ENCODE results near the gene RPL37A. TPM values are rescaled to one million over a fixed set of nuclear protein-coding genes. Genes with fewer than 3 reads are reported as not detected.

The RPL37A gene
- total and polyA plus RNA-seq, 9 of the 15 experiments (the other 6 are each of a cell fraction or from before 2014, with no cell fraction given), result 1,938 to 3,349 (median 2,436) TPM

- Histone ChIP-seq H2AFZ (ENCODE audit: low read depth, low read length) (no peak overlapping the region), H3K79me2 (ENCODE audit: control insufficient read depth, insufficient read depth, low read length) (no peaks in the 10 kb centered on the region), H3K4me1 (replicated peaks in 1 of 2; ENCODE audit: control insufficient read depth in 2 of 2, insufficient read depth in 2 of 2, low read length in 2 of 2) (no peaks in the 10 kb centered on the region), H3K9ac (ENCODE audit: insufficient read depth in 1 of 2, low read depth in 2 of 2, low read length in 2 of 2) (no peak overlapping the region), H3K9me3 (replicated peaks; ENCODE audit: control insufficient read depth, insufficient read depth, low read depth, low read length) (no peaks in the 10 kb centered on the region), H3K4me3 (no peak overlapping the region), H3K4me2 (ENCODE audit: insufficient read depth, low read length) (no peak overlapping the region), H3K27ac (ENCODE audit: extremely low read depth, low read depth, low read length) (no peak overlapping the region), H4K20me1 (replicated peaks; ENCODE audit: control insufficient read depth, insufficient read depth, low read length) (no peaks in the 10 kb centered on the region), H3K36me3 (ENCODE audit: control insufficient read depth, insufficient read depth, low read length) (peaks cover 9% of the 10 kb centered on the region; the same call in 1 of the 3 replicates), H3K9me1 (ENCODE audit: control insufficient read depth, insufficient read depth, low read length) (no peaks in the 10 kb centered on the region), H3K27me3 (ENCODE audit: control insufficient read depth in 2 of 2, insufficient read depth in 2 of 2, low read length in 2 of 2) (no peaks in the 10 kb centered on the region)
- whole genome bisulfite sequencing (ENCODE audit: insufficient coverage, low coverage, missing lambda C conversion rate), result 88% methylated on average over 6 of the region's 6 CpGs
- FAIRE-seq, result no peak
- no peak for TF ChIP-seq FOXK1 (CRISPR knock-in tag; IDR thresholded peaks at IDR 0.05; ENCODE audit: borderline replicate concordance)
- no peak for TF ChIP-seq STAT5B (CRISPR knock-in tag; IDR thresholded peaks at IDR 0.05)
- no peak for TF ChIP-seq TEAD1 (CRISPR knock-in tag; IDR thresholded peaks at IDR 0.05)
- TF ChIP-seq NFYB (IDR thresholded peaks at IDR 0.05; ENCODE audit: extremely low read depth, insufficient read length), result no peak
- no peak for TF ChIP-seq HSF4 (CRISPR knock-in tag; IDR thresholded peaks at IDR 0.05; ENCODE audit: borderline replicate concordance)
- no peak for DNase-seq (ENCODE audit: extremely low read depth in 1 of 4, low spot score in 3 of 4)
- CTCF ChIA-PET (ENCODE audit: low intra/inter-chr PET ratio), result no interaction called here
- in situ Hi-C loops (cut with MboI), result no loop called here
- no peak for ATAC-seq
- no TSS peak for BruUV-seq (replicated peaks)
- POLR2A ChIA-PET, result interaction anchor here (0.6 kb wide), 1 partner anchor 40 kb away, joined by 4 read pairs; no protein-coding TSS in a partner anchor
- intact Hi-C loops (cut with micrococcal nuclease), result no loop called here
Observed at GRCh38 chr2:216464104-216464720, 34.4 kb upstream of the RPL37A start.
